ENCODE measurements around the gene GET4.

Gene GET4

DNA sequence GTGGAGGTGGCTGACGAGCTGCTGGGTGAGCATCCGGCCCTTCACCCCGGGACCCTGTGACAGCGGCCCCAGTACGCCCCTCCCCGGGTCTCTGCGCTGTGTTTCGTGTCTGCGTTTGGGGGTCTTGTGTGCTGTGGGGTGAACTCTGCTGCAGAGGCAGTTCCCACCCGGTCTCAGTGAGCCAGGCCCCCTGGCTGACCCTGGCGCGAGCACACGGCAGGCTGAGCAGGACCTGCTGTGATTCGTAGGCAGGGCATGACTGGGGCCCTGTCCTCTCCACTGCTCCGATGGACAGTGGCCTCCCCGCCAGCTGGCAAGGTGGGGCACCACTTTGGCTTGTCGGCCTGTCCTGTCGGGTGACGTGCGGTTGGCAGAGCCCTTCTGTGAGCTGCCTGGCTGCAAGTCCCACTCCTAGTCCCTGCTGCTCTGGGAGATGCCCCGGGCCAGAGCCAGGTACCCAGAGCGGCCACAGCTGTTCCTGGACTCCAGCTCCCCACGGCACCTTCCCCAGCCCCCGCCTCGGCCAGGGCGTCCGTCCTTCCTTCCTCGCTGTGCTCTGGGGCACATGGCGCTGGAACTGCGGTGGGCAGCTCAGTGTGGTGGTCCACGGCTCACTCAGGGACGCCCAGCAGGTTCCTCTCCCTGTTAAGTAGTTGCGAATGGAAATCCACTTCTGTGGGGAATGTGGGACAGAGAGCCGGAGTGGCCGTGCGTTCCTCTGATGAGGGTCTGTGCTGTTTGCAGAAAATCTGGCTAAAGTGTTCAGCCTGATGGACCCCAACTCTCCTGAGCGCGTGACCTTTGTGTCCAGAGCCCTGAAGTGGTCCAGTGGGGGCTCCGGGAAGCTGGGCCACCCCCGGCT, 10.5 kb downstream of the GET4 start:
- TF ChIP-seq EZH2 (IDR thresholded peaks at IDR 0.05; ENCODE audit: borderline replicate concordance, low read length) = no peak
- TF ChIP-seq, protein P1, sequence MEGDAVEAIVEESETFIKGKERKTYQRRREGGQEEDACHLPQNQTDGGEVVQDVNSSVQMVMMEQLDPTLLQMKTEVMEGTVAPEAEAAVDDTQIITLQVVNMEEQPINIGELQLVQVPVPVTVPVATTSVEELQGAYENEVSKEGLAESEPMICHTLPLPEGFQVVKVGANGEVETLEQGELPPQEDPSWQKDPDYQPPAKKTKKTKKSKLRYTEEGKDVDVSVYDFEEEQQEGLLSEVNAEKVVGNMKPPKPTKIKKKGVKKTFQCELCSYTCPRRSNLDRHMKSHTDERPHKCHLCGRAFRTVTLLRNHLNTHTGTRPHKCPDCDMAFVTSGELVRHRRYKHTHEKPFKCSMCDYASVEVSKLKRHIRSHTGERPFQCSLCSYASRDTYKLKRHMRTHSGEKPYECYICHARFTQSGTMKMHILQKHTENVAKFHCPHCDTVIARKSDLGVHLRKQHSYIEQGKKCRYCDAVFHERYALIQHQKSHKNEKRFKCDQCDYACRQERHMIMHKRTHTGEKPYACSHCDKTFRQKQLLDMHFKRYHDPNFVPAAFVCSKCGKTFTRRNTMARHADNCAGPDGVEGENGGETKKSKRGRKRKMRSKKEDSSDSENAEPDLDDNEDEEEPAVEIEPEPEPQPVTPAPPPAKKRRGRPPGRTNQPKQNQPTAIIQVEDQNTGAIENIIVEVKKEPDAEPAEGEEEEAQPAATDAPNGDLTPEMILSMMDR (IDR thresholded peaks at IDR 0.05; ENCODE audit: low read length) = no peak
- Histone ChIP-seq H3K27ac (ENCODE audit: low read depth, low read length, poor library complexity, severe bottlenecking) (no peak overlapping the region), H3K27me3 (ENCODE audit: insufficient read depth, low read length) (no peaks in the 10 kb centered on the region), H3K4me2 (ENCODE audit: low read length) (no peak overlapping the region), H3K79me2 (ENCODE audit: insufficient read depth, low read length) (peaks cover 4% of the 10 kb centered on the region), H3K9me3 (ENCODE audit: low read length) (no peaks in the 10 kb centered on the region), H4K20me1 (ENCODE audit: insufficient read depth, low read length) (no peaks in the 10 kb centered on the region), H3F3A (ENCODE audit: insufficient read depth, low read length) (no peaks in the 10 kb centered on the region), H3K4me3 (ENCODE audit: low read depth, low read length, poor library complexity, severe bottlenecking) (no peak overlapping the region), H3K4me1 (ENCODE audit: insufficient read depth, low read length, severe bottlenecking) (no peaks in the 10 kb centered on the region), H3K9ac (ENCODE audit: low read length) (no peak overlapping the region), H3K36me3 (ENCODE audit: insufficient read depth, low read length) (peaks cover 34% of the 10 kb centered on the region), H3K9me2 (ENCODE audit: low read depth, low read length) (no peaks in the 10 kb centered on the region), H2AFZ (ENCODE audit: low read length) (no peak overlapping the region)

DNA sequence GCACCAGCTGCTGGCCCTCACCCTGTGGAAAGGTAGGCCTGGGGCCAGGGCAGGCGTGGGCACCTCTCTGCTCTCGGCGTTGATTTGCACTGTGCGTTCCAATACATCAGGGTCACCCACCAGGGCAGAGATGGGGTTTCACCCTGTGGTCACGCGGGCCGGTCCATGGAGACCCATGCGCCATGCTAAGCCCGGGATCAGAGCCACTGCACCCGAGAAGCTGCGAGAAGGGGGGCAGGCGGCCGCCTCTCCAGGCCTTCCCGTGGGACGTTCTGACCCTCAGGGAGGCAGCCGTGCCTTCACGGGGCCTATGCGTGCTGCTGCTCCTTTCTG, 11.1 kb downstream of the GET4 start:
- Histone ChIP-seq H3K27me3 (ENCODE audit: insufficient read depth, low read length) (no peaks in the 10 kb centered on the region), H3F3A (ENCODE audit: insufficient read depth, low read length) (no peaks in the 10 kb centered on the region), H3K9me2 (ENCODE audit: low read depth, low read length) (no peaks in the 10 kb centered on the region), H4K20me1 (ENCODE audit: insufficient read depth, low read length) (no peaks in the 10 kb centered on the region), H3K4me2 (ENCODE audit: low read length) (no peak overlapping the region), H2AFZ (ENCODE audit: low read length) (no peak overlapping the region), H3K79me2 (ENCODE audit: insufficient read depth, low read length) (no peaks in the 10 kb centered on the region; the same call in none of the 2 replicates), H3K36me3 (ENCODE audit: insufficient read depth, low read length) (peaks cover 36% of the 10 kb centered on the region), H3K9me3 (ENCODE audit: low read length) (no peaks in the 10 kb centered on the region), H3K4me1 (ENCODE audit: insufficient read depth, low read length, severe bottlenecking) (no peaks in the 10 kb centered on the region), H3K4me3 (ENCODE audit: low read depth, low read length, poor library complexity, severe bottlenecking) (no peak overlapping the region), H3K9ac (ENCODE audit: low read length) (no peak overlapping the region), H3K27ac (ENCODE audit: low read depth, low read length, poor library complexity, severe bottlenecking) (no peak overlapping the region)
- TF ChIP-seq, protein P1 (IDR thresholded peaks at IDR 0.05; ENCODE audit: low read length) = no peak
- TF ChIP-seq EZH2 (IDR thresholded peaks at IDR 0.05; ENCODE audit: borderline replicate concordance, low read length) = no peak

DNA sequence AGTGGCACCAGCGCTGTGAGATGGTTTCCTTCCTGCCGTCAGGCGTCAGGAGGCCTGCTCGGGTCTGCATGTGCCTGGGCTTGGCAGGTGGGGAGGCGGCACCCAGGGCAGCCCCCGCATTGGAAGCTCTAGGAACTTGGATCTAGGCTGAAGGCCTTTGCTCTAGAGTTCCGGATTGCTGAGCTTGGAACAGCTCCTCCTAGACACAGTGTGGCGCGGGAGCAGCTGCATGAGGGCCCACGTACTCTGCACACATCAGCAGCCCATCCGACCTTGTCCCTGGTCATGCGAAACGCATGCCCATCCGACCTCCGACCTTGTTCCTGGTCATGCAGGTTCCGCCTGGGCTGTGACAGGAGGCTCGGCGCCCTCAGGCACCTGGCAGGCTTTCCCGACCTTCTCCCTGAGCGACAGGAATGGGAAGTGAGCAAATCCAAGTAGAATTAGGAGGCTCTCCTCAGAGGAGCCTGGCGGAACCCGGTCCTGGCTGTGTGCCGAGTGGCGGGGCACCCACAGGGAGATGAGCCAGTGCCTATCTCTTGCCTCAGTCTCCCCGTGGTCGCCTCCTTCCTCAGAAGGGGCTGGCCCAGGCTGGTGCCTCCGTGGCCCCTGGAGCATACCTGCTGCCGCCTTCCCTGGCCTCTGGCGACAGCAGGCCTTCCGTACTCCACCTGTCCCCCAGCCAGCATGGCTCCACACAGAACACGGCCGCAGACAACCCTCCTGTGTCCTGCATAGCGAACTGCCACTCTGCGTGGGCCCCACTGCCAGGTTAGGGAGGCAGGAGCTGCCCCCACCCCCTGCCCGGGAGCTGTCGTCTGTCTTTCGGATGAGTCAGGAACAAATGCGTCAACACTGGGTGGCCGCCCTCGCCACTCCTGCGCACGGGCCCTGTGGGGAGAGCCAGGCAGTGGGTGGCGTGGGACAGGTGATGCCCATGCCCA, 12.0 kb downstream of the GET4 start:
- no peak overlapping the region for H2AFZ ChIP-seq (ENCODE audit: low read length)
- H3K27ac ChIP-seq (ENCODE audit: low read depth, low read length, poor library complexity, severe bottlenecking) = no peak overlapping the region
- TF ChIP-seq, protein P1 (IDR thresholded peaks at IDR 0.05; ENCODE audit: low read length) = no peak
- no peak for TF ChIP-seq EZH2 (IDR thresholded peaks at IDR 0.05; ENCODE audit: borderline replicate concordance, low read length)
- no peaks in the 10 kb centered on the region for H3K9me3 ChIP-seq (ENCODE audit: low read length)
- peaks cover 43% of the 10 kb centered on the region for H3K36me3 ChIP-seq (ENCODE audit: insufficient read depth, low read length)
- H3F3A ChIP-seq (ENCODE audit: insufficient read depth, low read length) = no peaks in the 10 kb centered on the region
- no peaks in the 10 kb centered on the region for H4K20me1 ChIP-seq (ENCODE audit: insufficient read depth, low read length)
- no peaks in the 10 kb centered on the region for H3K4me1 ChIP-seq (ENCODE audit: insufficient read depth, low read length, severe bottlenecking)
- no peak overlapping the region for H3K9ac ChIP-seq (ENCODE audit: low read length)
- no peak overlapping the region for H3K4me2 ChIP-seq (ENCODE audit: low read length)
- no peaks in the 10 kb centered on the region; the same call in 1 of the 2 replicates for H3K79me2 ChIP-seq (ENCODE audit: insufficient read depth, low read length)
- H3K27me3 ChIP-seq (ENCODE audit: insufficient read depth, low read length) = no peaks in the 10 kb centered on the region
- no peak overlapping the region for H3K4me3 ChIP-seq (ENCODE audit: low read depth, low read length, poor library complexity, severe bottlenecking)
- no peaks in the 10 kb centered on the region for H3K9me2 ChIP-seq (ENCODE audit: low read depth, low read length)

Measured in OCI-LY1 (cell line).